A549 (cell line): Measurements from ENCODE around the gene SDC1. TPM values are rescaled to one million over a fixed set of nuclear protein-coding genes. Genes with fewer than 3 reads are reported as not detected.

Experiments used
- ATAC-seq, 2 experiments: fragments of 200-7000 bp in 1 of 2; fragments of >200 bp in 1 of 2; cut with Nextera tagmentation in 1 of 2; cut with Tn5 transposase in 1 of 2; 3 replicates each; pipeline versions ENCODE4 v1.8.0 to v1.9.1; 2018 to 2020; ENCODE audit warnings: mild to moderate bottlenecking in 1 of 2, moderate library complexity in 1 of 2
- CTCF ChIA-PET: fragments of 300-600 bp; sonication (Branson Sonifier 250); formaldehyde crosslinking; extraction: SDS; loops from one replicate; lab custom pipeline; 2021; ENCODE audit warnings: antibody characterized with exemption, inconsistent platforms; lab: Yijun Ruan, JAX
- POLR2A ChIA-PET: fragments of 350-600 bp; formaldehyde crosslinking; extraction: SDS; loops from one replicate; lab custom pipeline; 2021; ENCODE audit warnings: antibody characterized with exemption, inconsistent platforms; lab: Yijun Ruan, JAX
- DNase-seq, 2 experiments: peaks; one replicate each; pipeline versions ENCODE4 v3.0.0 to v3.0.0-alpha.2; 2011 to 2016; ENCODE audit warnings: low read depth in 1 of 2, low spot score in 1 of 2
- FAIRE-seq: peaks from 2 replicates; lab custom pipeline; 2011; peaks lifted over from hg19 to GRCh38; lab: Jason Lieb, UNC
- H3K27ac ChIP-seq, 2 experiments: fragments of >200 bp; sonication (Bioruptor Twin); formaldehyde crosslinking; 3 replicates each; pipeline ENCODE4 v1.5.1; 2016 to 2017
- H3K4me1 ChIP-seq: fragments of >200 bp; sonication (Bioruptor Twin); formaldehyde crosslinking; 3 replicates; pipeline ENCODE4 v1.6.1; 2016
- H3K4me2 ChIP-seq: fragments of >200 bp; sonication (Bioruptor Twin); formaldehyde crosslinking; 3 replicates; pipeline ENCODE4 v1.6.1; 2016
- H3K4me3 ChIP-seq: fragments of >200 bp; sonication (Bioruptor Twin); formaldehyde crosslinking; 3 replicates; pipeline ENCODE4 v1.5.1; 2016
- H3K9me3 ChIP-seq: fragments of >200 bp; sonication (Bioruptor Twin); formaldehyde crosslinking; 3 replicates; pipeline ENCODE4 v1.6.1; 2016
- BCL3 ChIP-seq: fragments of >200 bp; sonication (Bioruptor Twin); formaldehyde crosslinking; IDR thresholded peaks from 3 replicates; pipeline ENCODE4 v1.6.1; 2016
- BHLHE40 ChIP-seq: IDR thresholded peaks from 2 replicates; pipeline ENCODE4 v1.6.1; 2012; ENCODE audit warnings: low read depth, low read length, inconsistent platforms
- CBX8 ChIP-seq: fragments of 200-600 bp; sonication (generic); IDR thresholded peaks from 2 replicates; pipeline ENCODE4 v1.6.1; 2016
- EP300 ChIP-seq, 2 experiments: fragments of >200 bp; sonication (Bioruptor Twin); formaldehyde crosslinking; IDR thresholded peaks; 2 replicates in 1 of 2; 3 replicates in 1 of 2; pipeline ENCODE4 v1.6.1; 2016 to 2017
- ESRRA ChIP-seq: fragments of 150-350 bp; IDR thresholded peaks from 2 replicates; pipeline ENCODE4 v1.6.1; 2014; ENCODE audit warnings: mild to moderate bottlenecking, low read length, borderline replicate concordance
- FOXS1 ChIP-seq: fragments of 250-450 bp; sonication (Bioruptor Pico); IDR thresholded peaks from 2 replicates; pipeline ENCODE4 v1.5.0; 2020; ENCODE audit warnings: mild to moderate bottlenecking, moderate library complexity
- HDAC2 ChIP-seq: fragments of 200-600 bp; sonication (generic); IDR thresholded peaks from 2 replicates; pipeline ENCODE4 v1.6.1; 2016
- HEYL ChIP-seq: fragments of 250-450 bp; sonication (Bioruptor Pico); IDR thresholded peaks from 2 replicates; pipeline ENCODE4 v1.8.0; 2021; ENCODE audit warnings: mild to moderate bottlenecking, moderate library complexity
- HOXA7 ChIP-seq: fragments of 250-450 bp; sonication (Bioruptor Pico); IDR thresholded peaks from 2 replicates; pipeline ENCODE4 v1.5.0; 2020; ENCODE audit warnings: mild to moderate bottlenecking, moderate library complexity
- HOXB13 ChIP-seq: fragments of 250-450 bp; sonication (Bioruptor Pico); IDR thresholded peaks from 2 replicates; pipeline ENCODE4 v1.5.0; 2020; ENCODE audit warnings: low read depth, mild to moderate bottlenecking, moderate library complexity
- JUN ChIP-seq, 2 experiments: fragments of >200 bp; sonication (Bioruptor Twin); formaldehyde crosslinking; IDR thresholded peaks; 2 replicates in 1 of 2; 3 replicates in 1 of 2; pipeline ENCODE4 v1.6.1; 2016 to 2017
- KDM1A ChIP-seq: fragments of 200-600 bp; sonication (generic); IDR thresholded peaks from 2 replicates; pipeline ENCODE4 v1.6.1; 2016; ENCODE audit warnings: low read depth, mild to moderate bottlenecking
- MAFK ChIP-seq: fragments of 450-650 bp; IDR thresholded peaks from 2 replicates; pipeline ENCODE4 v1.6.1; 2014; ENCODE audit not compliant: partially characterized antibody
- MAZ ChIP-seq: fragments of 150-350 bp; IDR thresholded peaks from 2 replicates; pipeline ENCODE4 v1.6.1; 2014; ENCODE audit warnings: antibody characterized with exemption, low read depth, low read length, borderline replicate concordance
- NFE2L2 ChIP-seq: fragments of 150-350 bp; conservative IDR thresholded peaks from 2 replicates; pipeline ENCODE4 v1.6.1; 2014; ENCODE audit warnings: low read length
- PBX3 ChIP-seq: IDR thresholded peaks from 2 replicates; pipeline ENCODE4 v1.6.1; 2012
- POLR2AphosphoS2 ChIP-seq: conservative IDR thresholded peaks from 2 replicates; pipeline ENCODE4 v1.6.1; 2012; ENCODE audit warnings: low read length, improper control_type of control experiment, inconsistent platforms
- SMC3 ChIP-seq: fragments of >200 bp; sonication (Bioruptor Twin); formaldehyde crosslinking; IDR thresholded peaks from 3 replicates; pipeline ENCODE4 v1.6.1; 2018; ENCODE audit warnings: inconsistent platforms
- ZNF302 ChIP-seq: fragments of 250-450 bp; sonication (Bioruptor Pico); IDR thresholded peaks from 2 replicates; pipeline ENCODE4 v1.9.0; 2021; ENCODE audit warnings: inconsistent platforms, mild to moderate bottlenecking, moderate library complexity
- WGBS: methylation state at CpG from one replicate; pipeline ENCODE4 v1.1.6; 2017; ENCODE audit errors: missing lambda C conversion rate; 5-methylcytosine and 5-hydroxymethylcytosine counted together
- polyA plus RNA-seq, 4 experiments: library from polyadenylated mRNA; depleted of rRNA in 3 of 4; stranded (reverse); fragments of >200 nt; fragmentation: RNase III in 1 of 4; extraction: RNeasy Plus Mini Kit Qiagen cat#74134 plus additional on column Dnase treatment in 1 of 4; gene quantifications; 2 replicates in 3 of 4; 3 replicates in 1 of 4; pipeline ENCODE4 v1.2.3, GENCODE V29; 2011 to 2017
- TF ChIP-seq, protein P1 (sequence below): fragments of 150-350 bp; IDR thresholded peaks from 2 replicates; pipeline ENCODE4 v1.6.1; 2014; ENCODE audit warnings: low read depth, mild to moderate bottlenecking, low read length

The SDC1 gene
- polyA plus RNA-seq, 2 of the 4 experiments (the other 2 are of a cell fraction), result 116 to 171 TPM

GRCh38 chr2:20212871-20213503, 11.9 kb downstream of the SDC1 start:
- Histone ChIP-seq H3K9me3 (no peaks in the 10 kb centered on the region), H3K27ac (peak overlapping the region in 1 of 2 experiments; percentile 17; a peak in 2 of 6 replicates)
- POLR2A ChIA-PET, result no interaction called here
- TF ChIP-seq MAFK (no peak), FOXS1 (no peak), HOXB13 (CRISPR knock-in tag) (no peak), EP300 (IDR thresholded peaks at IDR 0.05) (no peak), HDAC2 (no peak), ZNF302 (CRISPR knock-in tag) (no peak), PBX3 (no peak), HEYL (CRISPR knock-in tag) (no peak), ESRRA (no peak), POLR2AphosphoS2 (no peak), SMC3 (no peak), BCL3 (no peak), HOXA7 (CRISPR knock-in tag) (no peak), CBX8 (no peak)
- TF ChIP-seq, protein P1, sequence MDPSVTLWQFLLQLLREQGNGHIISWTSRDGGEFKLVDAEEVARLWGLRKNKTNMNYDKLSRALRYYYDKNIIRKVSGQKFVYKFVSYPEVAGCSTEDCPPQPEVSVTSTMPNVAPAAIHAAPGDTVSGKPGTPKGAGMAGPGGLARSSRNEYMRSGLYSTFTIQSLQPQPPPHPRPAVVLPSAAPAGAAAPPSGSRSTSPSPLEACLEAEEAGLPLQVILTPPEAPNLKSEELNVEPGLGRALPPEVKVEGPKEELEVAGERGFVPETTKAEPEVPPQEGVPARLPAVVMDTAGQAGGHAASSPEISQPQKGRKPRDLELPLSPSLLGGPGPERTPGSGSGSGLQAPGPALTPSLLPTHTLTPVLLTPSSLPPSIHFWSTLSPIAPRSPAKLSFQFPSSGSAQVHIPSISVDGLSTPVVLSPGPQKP, result no peak
- TF ChIP-seq, all 56 proteins: peak for 0
- ATAC-seq (no peak), DNase-seq (no peak), FAIRE-seq (no peak)
- WGBS, result 90% methylated on average over 16 of the region's 16 CpGs
- no peak overlapping the region for H3K4me3 ChIP-seq
- CTCF ChIA-PET, result interaction anchor here (0.9 to 15.3 kb wide), 6 partner anchors 9 to 73 kb away, joined by 3 to 202 read pairs (median 10); partner anchors contain the start of gene SDC1
- H3K4me1 ChIP-seq, result peaks cover 53% of the 10 kb centered on the region
- no peak overlapping the region for H3K4me2 ChIP-seq

- no peak overlapping the region for H3K4me3 ChIP-seq
- WGBS, result 84% methylated on average over 11 of the region's 11 CpGs
- DNase-seq (no peak), ATAC-seq (no peak), FAIRE-seq (no peak)
- peaks cover 53% of the 10 kb centered on the region for H3K4me1 ChIP-seq
- ChIA-PET POLR2A (interaction anchor here (0.5 kb wide), 1 partner anchor 10 kb away, joined by 3 read pairs; no protein-coding TSS in a partner anchor), CTCF (interaction anchor here (1.2 to 15.3 kb wide), 4 partner anchors 8 to 77 kb away, joined by 3 to 202 read pairs (median 80); partner anchors contain the start of gene SDC1)
- no peaks in the 10 kb centered on the region for H3K9me3 ChIP-seq
- H3K27ac ChIP-seq, result 0 out of 6 replicates have a peak overlapping the region, but pooled peaks of 1 of the 2 experiments have one; percentile 14
- TF ChIP-seq PBX3 (no peak), JUN (IDR thresholded peaks at IDR 0.05) (no peak), MAZ (no peak), KDM1A (no peak), NFE2L2 (no peak), BHLHE40 (no peak), EP300 (IDR thresholded peaks at IDR 0.05) (no peak)
- no peak overlapping the region for H3K4me2 ChIP-seq
These were observed 12.5 kb downstream of the SDC1 start for GRCh38 chr2:20212459-20212870.
